ENCODE results near the gene HMGB4.

GRCh38 chr1:33886496-33886895, 22.6 kb downstream of the HMGB4 start:
- TF ChIP-seq POLR2AphosphoS5 (IDR thresholded peaks at IDR 0.05) = no peak
- no peak for TF ChIP-seq CTCF (IDR thresholded peaks at IDR 0.05)
- TF ChIP-seq EP300 (IDR thresholded peaks at IDR 0.05) = no peak

Measured in upper lobe of left lung (tissue), 4 donors.